GM18861 (cell line): ENCODE results near the gene WDR59.
"Not testable (repeated sequence)": the region's sequence is repeated elsewhere in the genome, so short reads cannot be mapped to it uniquely, and the experiment has no call there.

ENCODE experiments used
- ATAC-seq: cut with Tn5 transposase; IDR thresholded peaks from one replicate; pipeline ENCODE4 v1.9.1; 2021; ENCODE audit not compliant: unreplicated experiment

The WDR59 gene, protein sequence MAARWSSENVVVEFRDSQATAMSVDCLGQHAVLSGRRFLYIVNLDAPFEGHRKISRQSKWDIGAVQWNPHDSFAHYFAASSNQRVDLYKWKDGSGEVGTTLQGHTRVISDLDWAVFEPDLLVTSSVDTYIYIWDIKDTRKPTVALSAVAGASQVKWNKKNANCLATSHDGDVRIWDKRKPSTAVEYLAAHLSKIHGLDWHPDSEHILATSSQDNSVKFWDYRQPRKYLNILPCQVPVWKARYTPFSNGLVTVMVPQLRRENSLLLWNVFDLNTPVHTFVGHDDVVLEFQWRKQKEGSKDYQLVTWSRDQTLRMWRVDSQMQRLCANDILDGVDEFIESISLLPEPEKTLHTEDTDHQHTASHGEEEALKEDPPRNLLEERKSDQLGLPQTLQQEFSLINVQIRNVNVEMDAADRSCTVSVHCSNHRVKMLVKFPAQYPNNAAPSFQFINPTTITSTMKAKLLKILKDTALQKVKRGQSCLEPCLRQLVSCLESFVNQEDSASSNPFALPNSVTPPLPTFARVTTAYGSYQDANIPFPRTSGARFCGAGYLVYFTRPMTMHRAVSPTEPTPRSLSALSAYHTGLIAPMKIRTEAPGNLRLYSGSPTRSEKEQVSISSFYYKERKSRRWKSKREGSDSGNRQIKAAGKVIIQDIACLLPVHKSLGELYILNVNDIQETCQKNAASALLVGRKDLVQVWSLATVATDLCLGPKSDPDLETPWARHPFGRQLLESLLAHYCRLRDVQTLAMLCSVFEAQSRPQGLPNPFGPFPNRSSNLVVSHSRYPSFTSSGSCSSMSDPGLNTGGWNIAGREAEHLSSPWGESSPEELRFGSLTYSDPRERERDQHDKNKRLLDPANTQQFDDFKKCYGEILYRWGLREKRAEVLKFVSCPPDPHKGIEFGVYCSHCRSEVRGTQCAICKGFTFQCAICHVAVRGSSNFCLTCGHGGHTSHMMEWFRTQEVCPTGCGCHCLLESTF

DNA sequence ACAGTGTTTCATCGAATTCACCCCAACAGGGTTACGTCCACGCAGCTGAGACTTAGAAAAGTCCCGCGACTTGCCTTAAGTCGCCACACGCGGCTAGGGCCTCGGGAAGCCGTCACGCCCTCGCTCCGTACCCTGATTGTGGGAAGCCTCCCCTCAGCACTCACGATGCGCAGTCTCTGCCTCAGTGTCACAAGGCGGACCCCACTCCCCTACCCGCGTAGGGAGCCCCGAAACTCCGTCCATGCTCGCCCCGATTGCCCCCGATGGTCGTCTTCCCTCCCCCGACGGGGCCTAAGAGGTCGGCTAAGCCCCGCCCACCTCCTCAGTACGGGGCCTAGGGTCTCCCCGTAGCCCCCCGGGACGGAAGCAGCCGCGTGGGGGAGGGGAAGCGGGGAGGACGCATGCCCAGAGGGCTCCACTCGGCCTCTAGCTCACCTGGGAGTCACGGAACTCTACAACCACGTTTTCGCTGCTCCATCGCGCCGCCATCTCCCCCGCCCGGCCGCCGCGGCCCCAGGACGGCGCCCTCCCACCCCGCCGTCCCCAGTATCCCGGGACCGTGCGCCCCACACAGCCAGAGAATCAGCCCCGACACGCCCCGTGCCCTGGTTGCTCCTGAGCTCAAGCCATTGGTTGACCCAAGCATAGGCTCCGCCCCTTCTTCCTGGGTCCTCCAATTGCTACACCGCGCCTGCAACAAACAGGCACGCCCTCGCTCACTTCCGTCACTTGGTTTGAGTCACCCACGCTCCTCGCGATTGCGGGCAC lies at the start of gene WDR59:
WDR59 (minus strand) TSS at position 595 of the 768 bp plus-strand sequence; CDS start at position 489, 106 bp downstream.
- ATAC-seq, result peak; percentile 99

DNA sequence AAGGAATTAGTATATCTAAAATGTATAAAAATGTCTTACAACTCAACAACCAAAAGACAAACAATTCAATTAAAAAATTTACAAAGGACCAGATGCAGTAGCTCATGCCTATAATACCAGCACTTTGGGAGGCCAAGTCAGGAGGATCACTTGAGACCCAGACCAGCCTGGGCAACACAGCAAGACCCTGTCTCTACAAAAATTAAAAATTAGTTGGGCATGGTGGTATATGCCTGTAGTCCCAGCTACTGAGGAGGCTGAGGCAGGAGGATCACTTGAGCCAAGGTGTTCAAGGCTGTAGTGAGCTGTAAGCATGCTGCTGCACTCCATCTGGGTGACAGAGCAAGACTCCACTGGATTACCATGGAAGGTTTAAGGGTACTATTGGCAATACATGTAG lies 47.7 kb upstream of the WDR59 start:
- no peak for ATAC-seq

DNA sequence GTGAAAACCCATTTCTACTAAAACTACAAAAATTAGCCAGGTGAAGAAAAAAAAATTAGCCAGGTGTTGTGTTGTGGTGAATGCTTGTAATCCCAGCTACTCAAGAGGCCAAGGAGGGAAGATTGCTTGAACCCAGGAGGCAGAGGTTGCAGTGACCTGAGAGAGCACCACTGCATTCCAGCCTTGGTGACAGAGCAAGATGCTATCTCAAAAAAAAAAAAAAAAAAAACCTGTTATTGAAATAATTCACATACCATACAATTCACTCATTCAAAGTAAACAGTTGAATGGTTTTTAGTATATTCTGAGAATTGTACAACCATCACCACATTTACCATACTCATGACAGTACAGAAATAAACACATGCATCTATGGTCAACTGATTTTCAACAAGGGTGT lies 44.9 kb upstream of the WDR59 start:
- ATAC-seq, result no peak

DNA sequence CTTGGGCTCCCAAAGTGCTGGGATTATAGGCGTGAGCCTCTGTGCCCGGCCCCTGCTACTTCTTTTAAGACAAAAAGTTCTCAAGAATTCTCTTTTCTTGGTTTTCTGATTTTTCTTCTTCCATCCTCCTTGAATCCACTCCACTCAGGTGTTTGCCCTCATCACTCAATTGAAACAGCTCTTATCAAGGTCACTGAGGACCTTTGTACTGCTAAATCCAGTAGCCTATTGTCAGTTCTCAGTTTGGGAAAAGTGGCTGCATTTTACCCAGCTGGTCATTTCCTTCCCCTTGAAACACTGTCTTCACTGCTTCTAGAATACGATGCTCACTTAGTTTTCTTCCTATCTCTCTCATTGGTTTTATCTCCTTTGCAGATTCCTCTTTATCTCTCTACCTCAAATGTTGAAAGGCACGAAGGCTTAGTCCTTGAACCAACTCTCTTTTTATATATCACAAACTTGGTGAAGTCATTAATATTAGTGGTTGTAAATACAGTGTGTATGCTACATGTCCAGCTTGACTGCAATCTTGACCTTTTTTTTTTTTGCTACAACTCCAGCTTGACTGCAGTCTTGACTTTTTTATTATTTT lies 43.7 kb upstream of the WDR59 start:
- no peak for ATAC-seq

DNA sequence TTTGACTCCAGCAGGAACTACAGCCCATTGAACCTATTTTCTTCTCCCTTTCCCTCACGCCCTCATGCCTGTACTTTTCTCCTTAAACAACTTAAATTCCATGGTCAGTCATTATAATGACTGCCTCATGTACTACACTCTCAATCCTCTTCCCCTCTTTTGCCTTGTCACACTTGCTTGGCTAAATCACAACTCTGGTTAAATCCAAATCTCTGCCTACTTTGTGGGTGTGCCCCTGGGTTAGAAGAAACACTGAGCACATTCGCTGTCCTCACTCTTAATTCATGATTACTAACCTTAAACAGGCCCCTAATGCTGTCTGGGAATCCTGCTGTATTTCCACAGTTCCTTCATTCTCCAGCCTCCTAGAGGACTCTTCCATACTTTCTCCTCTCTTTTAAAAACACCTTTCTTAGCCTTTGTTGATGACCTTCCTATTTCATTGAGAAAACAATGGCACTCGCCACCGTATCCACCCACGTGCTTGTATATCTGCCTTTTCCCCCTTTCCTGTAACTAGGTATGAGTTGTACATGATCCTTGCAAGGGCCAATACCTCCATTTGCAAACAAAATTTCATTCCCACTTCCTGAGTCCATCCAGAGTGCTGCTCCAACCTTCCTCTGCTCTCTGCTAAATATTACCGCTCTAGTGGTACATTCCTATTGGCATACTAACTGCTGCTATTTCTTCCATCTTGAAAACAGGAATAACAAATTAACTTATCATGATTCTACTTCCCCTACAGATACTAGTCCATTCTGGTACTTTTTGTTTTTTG lies 42.8 kb upstream of the WDR59 start:
- no peak for ATAC-seq

DNA sequence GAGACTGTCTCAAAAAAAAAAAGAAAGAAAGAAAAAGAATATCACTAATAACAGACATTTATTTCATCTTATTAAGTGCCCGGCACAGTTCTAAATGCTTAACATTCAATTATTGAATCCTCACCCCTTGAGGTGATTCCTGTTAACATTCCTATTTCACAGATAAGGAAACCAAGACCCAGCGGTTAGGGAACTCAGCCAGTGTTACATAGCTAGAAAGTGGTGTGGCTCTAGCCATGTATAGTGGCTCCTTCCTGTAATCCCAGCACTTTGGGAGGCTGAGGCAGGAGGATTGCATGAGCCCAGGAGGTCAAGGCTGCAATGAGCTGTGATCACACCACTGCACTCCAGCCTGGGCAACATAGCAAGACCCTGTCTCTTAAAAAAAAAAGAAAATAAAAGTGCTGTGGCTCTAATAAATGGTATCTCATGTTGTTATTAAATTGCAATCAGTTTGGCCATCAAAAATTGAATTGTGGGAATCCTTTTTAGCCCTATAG lies 42.0 kb upstream of the WDR59 start:
- no peak for ATAC-seq

DNA sequence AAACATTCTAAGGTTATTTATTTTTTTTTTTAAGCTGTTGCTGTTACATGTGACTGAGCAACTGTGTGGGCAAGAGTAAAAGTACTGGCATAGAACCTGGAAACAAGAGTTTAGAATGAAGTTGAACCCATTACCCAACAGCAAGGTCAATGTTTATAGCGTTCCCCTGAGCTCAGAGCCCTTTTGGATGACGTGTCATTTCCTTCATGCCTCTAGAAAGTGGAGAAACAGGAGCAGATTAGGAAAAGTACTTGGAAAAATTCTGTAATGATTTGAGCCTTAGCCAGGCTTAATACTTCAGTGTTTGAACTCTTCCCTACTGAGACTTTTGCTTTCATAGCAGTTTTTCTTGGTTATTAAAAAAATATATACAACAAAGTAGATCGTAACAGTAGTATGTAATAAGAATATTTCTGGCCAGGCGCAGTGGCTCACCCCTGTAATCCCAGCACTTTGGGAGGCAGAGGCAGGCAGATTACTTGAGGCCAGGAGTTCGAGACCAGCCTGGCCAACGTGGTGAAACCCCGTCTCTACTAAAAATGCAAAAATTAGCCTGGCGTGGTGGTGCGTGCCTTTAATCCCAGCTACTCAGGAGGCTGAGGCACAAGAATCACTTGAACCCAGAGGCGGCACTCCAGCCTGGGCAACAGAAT lies 41.4 kb upstream of the WDR59 start:
- not testable (repeated sequence) for ATAC-seq

DNA sequence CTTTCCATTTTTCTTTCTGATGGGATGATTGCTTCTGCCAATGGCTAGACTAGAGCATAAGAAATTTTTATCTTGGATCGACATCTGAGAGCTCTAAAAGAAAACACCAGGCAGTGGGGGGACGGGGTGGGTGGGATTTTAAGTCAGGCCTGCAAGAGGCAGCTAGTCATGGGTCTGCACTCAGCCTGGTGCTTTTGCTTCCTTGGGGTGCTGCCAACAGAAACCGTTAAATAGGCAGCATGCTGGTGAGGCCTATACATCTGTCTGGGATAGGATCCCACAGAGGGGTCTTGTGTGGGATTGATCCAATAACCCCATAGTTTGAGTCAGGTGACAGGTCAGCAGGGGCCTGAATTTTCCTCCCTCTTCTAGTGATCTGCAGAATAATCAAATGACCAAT lies 40.8 kb upstream of the WDR59 start:
- ATAC-seq, result no peak

DNA sequence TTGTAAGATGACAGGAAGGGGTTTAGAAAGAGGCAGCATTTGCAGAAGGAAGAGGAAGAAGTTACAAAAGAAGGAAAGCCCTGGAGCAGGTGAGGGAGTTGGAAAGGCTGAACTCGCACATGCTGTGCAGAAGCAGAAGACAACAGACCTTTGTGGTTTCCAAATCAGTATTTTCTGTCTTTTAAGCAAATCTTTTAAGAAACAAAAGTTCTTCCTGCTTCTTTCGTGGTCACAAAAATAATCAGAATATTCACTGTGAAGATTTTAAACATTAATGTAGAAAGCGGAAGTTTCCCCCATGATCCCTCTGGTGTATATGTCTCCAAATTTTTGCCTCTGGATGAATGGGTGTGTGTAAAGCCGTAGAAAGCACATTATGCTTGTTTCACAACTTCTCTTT lies 39.7 kb upstream of the WDR59 start:
- ATAC-seq, result peak; percentile 62

DNA sequence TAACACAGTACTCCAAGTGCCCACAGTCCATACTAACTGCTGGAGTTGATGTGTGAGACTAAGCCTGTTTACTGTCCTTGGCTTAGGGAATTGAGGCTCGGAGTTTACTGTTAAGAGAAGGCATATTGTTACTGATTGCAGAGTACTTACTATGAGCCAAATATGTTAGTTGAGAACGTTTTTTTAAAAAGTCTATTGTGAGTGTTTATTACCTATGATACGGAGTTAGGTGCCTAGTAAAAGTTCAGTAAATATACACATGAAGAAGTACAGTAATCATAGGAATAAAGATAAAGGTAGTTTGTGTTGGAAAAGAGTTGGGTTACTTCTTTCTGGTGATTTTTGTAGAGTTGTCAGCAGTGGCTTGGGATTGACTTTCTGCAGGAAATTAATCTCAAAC lies 39.3 kb upstream of the WDR59 start:
- ATAC-seq, result no peak

DNA sequence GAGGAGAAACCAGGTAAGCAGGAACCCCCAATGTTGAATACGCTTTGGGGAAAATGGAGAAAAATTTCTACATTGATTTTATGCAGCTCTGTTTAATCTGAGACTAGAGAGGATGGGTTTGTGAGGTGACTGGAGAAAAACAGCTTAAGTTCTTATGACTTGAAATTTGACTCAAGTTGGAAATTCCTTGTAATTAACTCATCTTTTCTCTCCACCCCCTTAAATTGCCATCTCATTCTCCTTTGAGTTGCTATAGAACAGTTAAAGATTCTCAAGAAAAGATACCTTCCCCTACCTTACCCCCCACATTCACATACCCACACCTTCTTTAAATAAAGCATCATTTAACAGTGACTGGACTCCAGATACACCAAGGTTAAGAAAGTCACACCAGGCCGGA lies 38.1 kb upstream of the WDR59 start:
- ATAC-seq, result no peak

DNA sequence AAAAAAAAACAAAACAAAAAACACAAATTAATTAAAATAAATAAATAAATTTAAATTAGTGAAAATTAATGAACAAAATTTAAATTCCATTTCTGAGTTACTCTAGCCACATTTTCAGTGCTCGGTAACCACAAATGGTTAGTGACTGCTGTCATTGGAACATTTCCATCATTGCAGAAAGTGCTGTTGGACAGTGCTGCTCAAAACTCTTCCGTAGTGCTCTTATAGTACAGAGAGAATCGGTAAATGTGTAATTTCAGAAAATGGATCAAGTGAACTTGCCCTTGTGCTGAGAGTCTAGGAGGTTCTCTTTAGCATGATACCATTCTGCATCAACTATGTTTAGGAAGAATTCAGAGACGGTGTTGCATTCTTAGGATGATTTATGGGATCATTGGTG lies 37.6 kb upstream of the WDR59 start:
- no peak for ATAC-seq

DNA sequence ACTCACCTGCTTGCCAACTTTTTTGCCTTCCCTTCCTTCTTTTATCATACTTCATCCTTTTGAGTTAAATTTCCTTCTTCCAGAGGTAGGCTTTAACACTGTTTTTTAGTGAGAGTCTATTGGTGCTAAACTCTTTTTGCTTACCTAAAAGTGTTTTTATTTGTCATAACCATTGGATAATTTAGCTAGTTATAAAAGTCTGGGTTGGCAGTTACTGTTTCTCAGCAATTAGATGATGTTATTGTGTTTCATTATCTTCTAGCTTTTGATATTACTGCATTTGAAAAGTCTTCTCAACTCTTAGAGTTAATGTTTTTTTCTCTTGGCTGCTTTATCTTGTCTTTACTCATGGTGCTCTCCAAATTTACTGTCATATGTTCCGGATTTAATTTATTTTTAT lies 36.5 kb upstream of the WDR59 start:
- ATAC-seq, result no peak

DNA sequence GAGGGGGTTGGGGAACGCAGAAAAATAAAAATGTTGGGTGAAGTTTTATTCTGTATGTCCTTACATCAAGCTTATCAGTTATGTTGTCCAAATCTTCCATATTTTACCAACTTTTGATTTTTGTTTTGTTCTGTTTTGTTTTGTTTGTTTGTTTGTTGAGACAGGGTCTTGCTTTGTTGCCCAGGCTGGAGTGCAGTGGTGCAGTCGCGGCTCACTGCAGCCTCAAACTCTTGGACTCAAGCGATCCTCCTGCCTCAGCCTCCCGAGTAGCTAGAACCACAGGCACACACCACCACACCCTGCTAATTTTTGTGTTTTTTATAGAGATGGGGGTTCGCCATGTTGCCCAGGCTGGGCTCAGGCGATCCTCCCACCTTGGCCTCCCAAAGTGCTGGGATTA lies 34.7 kb upstream of the WDR59 start:
- no peak for ATAC-seq

DNA sequence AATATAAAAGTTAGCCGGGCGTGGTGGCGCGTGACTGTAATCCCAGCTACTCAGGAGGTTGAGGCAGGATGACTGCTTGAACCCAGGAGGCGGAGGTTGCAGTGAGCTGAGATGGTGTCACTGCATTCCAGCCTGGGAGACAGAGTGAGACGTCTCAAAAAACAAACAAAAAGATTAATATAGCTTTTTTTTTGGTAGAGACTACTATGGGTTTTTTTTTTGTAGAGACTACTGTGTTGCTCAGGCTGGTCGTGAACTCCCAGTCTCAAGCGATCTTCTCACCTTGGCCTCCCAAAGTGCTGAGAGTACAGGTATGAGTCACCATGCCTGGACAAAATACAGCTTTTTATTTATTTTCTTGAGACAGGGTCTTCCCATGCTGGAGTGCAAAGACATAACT lies 34.1 kb upstream of the WDR59 start:
- no peak for ATAC-seq

DNA sequence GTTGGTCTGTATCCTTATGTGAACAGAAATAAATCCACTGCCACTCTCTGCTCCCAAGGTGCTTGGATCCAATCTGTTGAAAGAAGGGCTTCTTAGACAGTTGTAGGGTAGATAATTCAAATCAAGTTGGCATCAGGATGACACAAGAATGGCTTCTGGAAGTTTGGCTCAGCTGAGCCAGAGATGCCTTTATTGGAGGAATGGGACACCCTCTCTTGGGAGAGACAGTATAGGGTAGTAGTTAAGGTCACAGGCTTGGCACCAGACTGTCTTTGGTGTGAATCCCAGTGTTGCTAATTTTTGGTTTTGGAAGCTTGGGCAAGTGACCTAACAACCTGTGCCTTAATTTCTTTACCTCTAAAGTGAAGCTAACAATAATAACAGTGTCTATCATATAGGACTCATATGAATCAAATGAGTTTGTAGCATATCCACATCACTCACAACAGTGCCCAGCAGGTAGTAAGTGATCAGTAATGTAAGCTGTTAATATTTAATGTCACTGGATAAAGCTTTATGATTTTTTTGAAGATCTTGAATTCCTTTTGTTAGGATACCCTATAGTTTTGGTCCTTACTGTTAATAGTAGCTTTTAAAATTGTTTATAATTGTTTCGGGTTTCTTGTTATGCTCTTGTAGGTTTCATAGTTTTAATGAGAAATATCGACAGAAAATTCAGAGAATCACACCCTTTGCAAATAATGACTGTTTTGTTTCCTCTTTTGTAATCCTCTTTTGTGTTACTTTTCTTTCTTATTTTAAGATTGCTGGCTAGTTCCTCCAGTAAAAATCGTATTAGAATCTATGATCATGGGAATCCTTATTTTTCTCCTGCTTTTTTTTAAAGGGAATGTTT lies 33.0 kb upstream of the WDR59 start:
- ATAC-seq, result no peak

DNA sequence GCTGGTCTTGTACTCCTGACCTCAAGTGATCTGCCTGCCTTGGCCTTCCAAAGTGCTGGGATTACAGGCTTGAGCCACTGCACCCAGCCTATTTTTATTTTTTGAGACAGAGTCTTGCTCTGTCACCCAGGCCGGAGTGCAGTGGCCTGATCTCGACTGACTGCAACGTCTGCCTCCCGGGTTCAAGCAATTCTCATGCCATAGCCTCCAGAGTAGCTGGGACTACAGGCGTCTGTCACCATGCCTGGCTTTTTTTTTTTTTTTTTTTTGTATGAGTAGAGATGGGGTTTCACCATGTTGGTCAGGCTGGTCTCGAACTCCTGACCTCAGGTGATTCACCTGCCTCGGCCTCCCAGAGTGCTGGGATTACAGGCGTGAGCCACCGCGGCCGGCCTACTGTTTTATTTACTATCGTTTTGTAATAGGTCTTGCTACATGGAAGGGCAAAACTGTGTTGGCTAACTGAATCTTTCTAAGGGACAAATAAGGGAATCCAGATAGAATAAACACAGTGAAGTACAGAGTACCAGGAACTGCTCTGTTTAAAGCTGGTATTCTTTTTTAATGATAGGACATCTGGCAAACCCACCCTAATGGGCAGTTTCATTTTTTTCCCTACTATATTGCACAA lies 31.6 kb upstream of the WDR59 start:
- ATAC-seq, result not testable (repeated sequence)

DNA sequence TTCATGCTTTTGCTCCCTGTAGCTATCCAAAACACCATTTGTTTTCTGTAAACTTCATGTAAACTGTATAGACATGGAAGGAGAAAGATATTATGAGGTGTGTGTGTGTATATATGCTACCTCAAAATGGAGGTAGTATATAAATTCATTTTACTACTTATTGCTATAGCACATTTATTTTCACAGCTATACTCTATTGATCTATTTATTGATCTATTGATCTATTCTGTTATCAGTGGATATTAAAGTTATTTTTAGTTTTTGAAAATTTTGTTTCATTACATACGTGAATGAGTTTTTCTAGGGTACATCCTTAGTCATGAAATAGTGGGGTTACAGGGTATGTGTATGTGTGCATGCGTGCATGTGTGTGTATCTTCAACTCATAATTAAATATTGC lies 29.4 kb upstream of the WDR59 start:
- no peak for ATAC-seq
